ENCODE results near the gene RCOR3.

RCOR3 gene

GRCh38 chr1:211281320-211282022 lies 22.3 kb downstream of the RCOR3 start:
- H3K27ac ChIP-seq (ENCODE audit: low read length), result 0 out of 2 replicates have a peak overlapping the region, but pooled peaks have one; percentile 19
- H2AFZ ChIP-seq (ENCODE audit: low read depth, low read length), result no peak overlapping the region
- no peak for ATAC-seq (ENCODE audit: insufficient read depth, low read depth)
- TF ChIP-seq CTCF (IDR thresholded peaks at IDR 0.05; ENCODE audit: borderline replicate concordance, extremely low read depth, low read length, poor library complexity, severe bottlenecking) (no peak), EZH2 (IDR thresholded peaks at IDR 0.05; ENCODE audit: borderline replicate concordance, low read depth, low read length, severe bottlenecking) (no peak)
- no peaks in the 10 kb centered on the region for H3K9me3 ChIP-seq (ENCODE audit: insufficient read depth, low read length, severe bottlenecking)
- H3K4me1 ChIP-seq (ENCODE audit: insufficient read depth, low read length), result no peaks in the 10 kb centered on the region
- H3K4me3 ChIP-seq (ENCODE audit: low read depth in 1 of 2, low read length in 2 of 2), result no peak overlapping the region
- H3K36me3 ChIP-seq (ENCODE audit: insufficient read depth, low read length), result peaks cover 73% of the 10 kb centered on the region
- H3K9ac ChIP-seq (ENCODE audit: low read depth, low read length), result no peak overlapping the region
- H4K20me1 ChIP-seq (ENCODE audit: insufficient read depth, low read length), result no peaks in the 10 kb centered on the region
- no peak for DNase-seq
- no peaks in the 10 kb centered on the region for H3K27me3 ChIP-seq (ENCODE audit: insufficient read depth, low read length, poor library complexity)
- no peak overlapping the region for H3K4me2 ChIP-seq (ENCODE audit: insufficient read depth, low read length)
- no peaks in the 10 kb centered on the region for H3K79me2 ChIP-seq (ENCODE audit: insufficient read depth, low read length)

GRCh38 chr1:211282023-211282373 lies 22.8 kb downstream of the RCOR3 start:
- Histone ChIP-seq H3K4me2 (ENCODE audit: insufficient read depth, low read length) (no peak overlapping the region), H3K4me3 (ENCODE audit: low read depth in 1 of 2, low read length in 2 of 2) (no peak overlapping the region), H3K36me3 (ENCODE audit: insufficient read depth, low read length) (peaks cover 74% of the 10 kb centered on the region), H3K9me3 (ENCODE audit: insufficient read depth, low read length, severe bottlenecking) (no peaks in the 10 kb centered on the region), H3K4me1 (ENCODE audit: insufficient read depth, low read length) (no peaks in the 10 kb centered on the region), H3K27ac (ENCODE audit: low read length) (no peak overlapping the region), H4K20me1 (ENCODE audit: insufficient read depth, low read length) (no peaks in the 10 kb centered on the region), H3K79me2 (ENCODE audit: insufficient read depth, low read length) (no peaks in the 10 kb centered on the region), H3K9ac (ENCODE audit: low read depth, low read length) (no peak overlapping the region), H3K27me3 (ENCODE audit: insufficient read depth, low read length, poor library complexity) (no peaks in the 10 kb centered on the region), H2AFZ (ENCODE audit: low read depth, low read length) (no peak overlapping the region)
- ATAC-seq (ENCODE audit: insufficient read depth, low read depth) (no peak), DNase-seq (no peak)
- TF ChIP-seq CTCF (IDR thresholded peaks at IDR 0.05; ENCODE audit: borderline replicate concordance, extremely low read depth, low read length, poor library complexity, severe bottlenecking) (no peak), EZH2 (IDR thresholded peaks at IDR 0.05; ENCODE audit: borderline replicate concordance, low read depth, low read length, severe bottlenecking) (no peak)

GRCh38 chr1:211285196-211285595 lies 26.0 kb downstream of the RCOR3 start:
- Histone ChIP-seq H2AFZ (ENCODE audit: low read depth, low read length) (no peak overlapping the region), H3K27me3 (ENCODE audit: insufficient read depth, low read length, poor library complexity) (no peaks in the 10 kb centered on the region), H4K20me1 (ENCODE audit: insufficient read depth, low read length) (no peaks in the 10 kb centered on the region), H3K4me3 (ENCODE audit: low read depth in 1 of 2, low read length in 2 of 2) (no peak overlapping the region), H3K79me2 (ENCODE audit: insufficient read depth, low read length) (no peaks in the 10 kb centered on the region), H3K4me2 (ENCODE audit: insufficient read depth, low read length) (no peak overlapping the region), H3K4me1 (ENCODE audit: insufficient read depth, low read length) (no peaks in the 10 kb centered on the region), H3K36me3 (ENCODE audit: insufficient read depth, low read length) (peaks cover 70% of the 10 kb centered on the region), H3K27ac (ENCODE audit: low read length) (no peak overlapping the region), H3K9ac (ENCODE audit: low read depth, low read length) (no peak overlapping the region), H3K9me3 (ENCODE audit: insufficient read depth, low read length, severe bottlenecking) (no peaks in the 10 kb centered on the region)
- DNase-seq, result no peak
- no peak for ATAC-seq (ENCODE audit: insufficient read depth, low read depth)
- TF ChIP-seq EZH2 (IDR thresholded peaks at IDR 0.05; ENCODE audit: borderline replicate concordance, low read depth, low read length, severe bottlenecking) (no peak), CTCF (IDR thresholded peaks at IDR 0.05; ENCODE audit: borderline replicate concordance, extremely low read depth, low read length, poor library complexity, severe bottlenecking) (no peak)

Data from DND-41 (cell line).